Endothelial cell (in vitro differentiated cells): Measurements from ENCODE around the gene MARK2. TPM values are rescaled to one million over a fixed set of nuclear protein-coding genes. Genes with fewer than 3 reads are reported as not detected.

Experiments used
- DNase-seq: peaks from one replicate; pipeline ENCODE4 v3.0.0; 2021; ENCODE audit warnings: low spot score
- H3K27ac Mint-ChIP-seq: one replicate; pipeline ENCODE4 v1.8.0; 2021; ENCODE audit warnings: mixed read lengths, inconsistent platforms; ENCODE audit not compliant: unreplicated experiment
- H3K27me3 Mint-ChIP-seq: one replicate; pipeline ENCODE4 v1.8.0; 2021; ENCODE audit warnings: mild to moderate bottlenecking, moderate library complexity, mixed read lengths, inconsistent platforms; ENCODE audit not compliant: unreplicated experiment
- H3K36me3 Mint-ChIP-seq: one replicate; pipeline ENCODE4 v1.8.0; 2021; ENCODE audit warnings: mild to moderate bottlenecking, low read depth, mixed read lengths, inconsistent platforms; ENCODE audit not compliant: unreplicated experiment
- H3K4me1 Mint-ChIP-seq: one replicate; pipeline ENCODE4 v1.8.0; 2021; ENCODE audit warnings: mild to moderate bottlenecking, mixed read lengths, inconsistent platforms; ENCODE audit not compliant: unreplicated experiment
- H3K4me3 Mint-ChIP-seq: one replicate; pipeline ENCODE4 v1.8.0; 2021; ENCODE audit warnings: mild to moderate bottlenecking, mixed read lengths, inconsistent platforms; ENCODE audit not compliant: unreplicated experiment
- H3K9me3 Mint-ChIP-seq: one replicate; pipeline ENCODE4 v1.8.0; 2021; ENCODE audit warnings: mixed read lengths, inconsistent platforms; ENCODE audit not compliant: unreplicated experiment
- total RNA-seq: library from RNA; stranded (reverse); fragmentation: NEBNext Ultra II Directional; extraction: Animal tissue kit (Norgen Biotek cat#: 25700); gene quantifications from one replicate; pipeline ENCODE4 v1.2.1, GENCODE V29; 2021; ENCODE audit not compliant: unreplicated experiment
- TF ChIP-seq, protein P1 (sequence below): fragments of 200-600 bp; sonication (generic); IDR thresholded peaks from one replicate; pipeline ENCODE4 v1.5.0; 2021; ENCODE audit warnings: antibody characterized with exemption; ENCODE audit not compliant: unreplicated experiment

The MARK2 gene
- total RNA-seq, 1 donor from 2014 or later, result 42.6 TPM

DNA sequence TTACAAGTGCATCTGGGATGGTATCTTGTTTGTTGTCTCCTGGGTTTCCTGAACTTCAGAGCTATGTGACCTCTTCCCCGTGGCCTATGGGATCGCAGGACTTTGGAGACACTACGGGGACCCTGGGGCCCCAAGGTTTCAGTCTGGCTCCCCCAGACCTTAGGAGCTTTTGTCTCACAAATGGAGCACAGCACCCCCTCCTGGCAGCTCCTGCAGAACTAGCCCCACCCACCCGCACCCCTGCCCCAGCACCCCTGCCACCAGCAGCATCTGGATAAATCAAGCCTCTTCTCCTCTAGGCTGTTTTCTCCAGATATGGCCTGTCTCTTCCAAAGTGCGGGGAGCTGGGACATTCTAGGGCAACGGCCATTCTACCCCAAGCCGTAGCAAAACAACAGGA lies 67.7 kb downstream of the MARK2 start:
- Mint-ChIP-seq H3K27ac (no peak overlapping the region), H3K36me3 (peaks cover 25% of the 10 kb centered on the region), H3K9me3 (no peaks in the 10 kb centered on the region), H3K4me1 (peaks cover 7% of the 10 kb centered on the region), H3K27me3 (peaks cover 8% of the 10 kb centered on the region), H3K4me3 (no peak overlapping the region)
- peak; percentile 40 for DNase-seq
- TF ChIP-seq, protein P1, sequence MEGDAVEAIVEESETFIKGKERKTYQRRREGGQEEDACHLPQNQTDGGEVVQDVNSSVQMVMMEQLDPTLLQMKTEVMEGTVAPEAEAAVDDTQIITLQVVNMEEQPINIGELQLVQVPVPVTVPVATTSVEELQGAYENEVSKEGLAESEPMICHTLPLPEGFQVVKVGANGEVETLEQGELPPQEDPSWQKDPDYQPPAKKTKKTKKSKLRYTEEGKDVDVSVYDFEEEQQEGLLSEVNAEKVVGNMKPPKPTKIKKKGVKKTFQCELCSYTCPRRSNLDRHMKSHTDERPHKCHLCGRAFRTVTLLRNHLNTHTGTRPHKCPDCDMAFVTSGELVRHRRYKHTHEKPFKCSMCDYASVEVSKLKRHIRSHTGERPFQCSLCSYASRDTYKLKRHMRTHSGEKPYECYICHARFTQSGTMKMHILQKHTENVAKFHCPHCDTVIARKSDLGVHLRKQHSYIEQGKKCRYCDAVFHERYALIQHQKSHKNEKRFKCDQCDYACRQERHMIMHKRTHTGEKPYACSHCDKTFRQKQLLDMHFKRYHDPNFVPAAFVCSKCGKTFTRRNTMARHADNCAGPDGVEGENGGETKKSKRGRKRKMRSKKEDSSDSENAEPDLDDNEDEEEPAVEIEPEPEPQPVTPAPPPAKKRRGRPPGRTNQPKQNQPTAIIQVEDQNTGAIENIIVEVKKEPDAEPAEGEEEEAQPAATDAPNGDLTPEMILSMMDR, result no peak

DNA sequence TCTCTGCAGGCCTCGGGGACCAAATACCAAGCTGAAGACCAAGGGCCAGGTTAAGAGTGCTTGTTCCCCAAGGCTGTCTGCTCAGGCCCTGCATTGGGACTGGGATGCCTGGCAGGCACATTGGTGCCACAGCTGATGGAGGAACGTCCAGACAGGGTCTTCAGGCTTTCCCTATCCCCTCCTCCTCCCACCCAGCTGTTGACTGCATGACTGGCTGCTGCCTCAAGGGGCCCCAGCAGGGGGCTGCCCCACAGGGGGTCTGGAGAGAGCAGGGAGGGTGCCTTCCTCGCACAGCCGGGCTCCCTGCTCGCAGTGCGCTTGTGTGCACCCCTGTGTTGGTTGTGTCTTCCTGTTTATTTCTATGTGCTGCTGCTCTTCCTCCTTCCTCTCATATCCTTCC lies 68.2 kb downstream of the MARK2 start:
- Mint-ChIP-seq H3K4me3 (no peak overlapping the region), H3K27ac (no peak overlapping the region), H3K27me3 (peaks cover 8% of the 10 kb centered on the region), H3K9me3 (no peaks in the 10 kb centered on the region), H3K36me3 (peaks cover 21% of the 10 kb centered on the region), H3K4me1 (peaks cover 7% of the 10 kb centered on the region)
- DNase-seq, result no peak
- TF ChIP-seq, protein P1, result no peak

DNA sequence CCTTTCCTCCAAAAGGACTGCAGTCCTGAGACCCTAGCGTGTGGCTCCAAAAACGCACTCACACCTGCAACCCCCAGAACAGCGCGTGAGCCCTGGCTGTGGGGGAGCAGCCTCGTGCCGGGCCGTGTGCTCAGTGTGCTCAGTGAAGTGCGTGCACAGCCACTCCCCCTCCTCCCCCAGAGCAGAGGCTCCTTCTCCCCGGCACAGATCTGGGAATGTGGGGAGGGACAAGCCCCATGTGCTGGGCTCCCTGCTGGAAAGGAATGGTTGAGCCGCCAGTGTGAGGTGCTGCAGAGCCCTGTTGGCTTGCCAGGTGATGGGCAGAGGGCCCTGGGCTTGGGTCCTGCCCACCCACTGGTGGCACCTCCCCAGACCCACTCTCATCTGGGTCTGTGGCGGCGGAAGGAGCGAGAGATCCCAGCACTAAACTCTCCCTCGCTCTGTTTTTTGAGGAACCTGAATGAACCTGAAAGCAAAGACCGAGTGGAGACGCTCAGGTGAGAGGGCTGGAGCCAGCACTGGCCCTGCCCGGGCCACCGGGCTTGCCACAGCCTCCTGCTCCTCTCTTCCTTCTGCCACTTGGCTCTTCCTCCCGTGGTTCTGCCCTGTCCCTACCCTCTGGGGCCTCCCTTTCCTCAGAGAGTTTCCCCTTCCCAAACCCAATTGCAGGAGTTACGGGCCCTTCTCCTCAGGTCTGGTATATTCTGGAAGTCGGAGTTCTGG lies 69.1 kb downstream of the MARK2 start:
- Mint-ChIP-seq H3K27me3 (peaks cover 11% of the 10 kb centered on the region), H3K36me3 (peaks cover 19% of the 10 kb centered on the region), H3K4me1 (peaks cover 7% of the 10 kb centered on the region)

DNA sequence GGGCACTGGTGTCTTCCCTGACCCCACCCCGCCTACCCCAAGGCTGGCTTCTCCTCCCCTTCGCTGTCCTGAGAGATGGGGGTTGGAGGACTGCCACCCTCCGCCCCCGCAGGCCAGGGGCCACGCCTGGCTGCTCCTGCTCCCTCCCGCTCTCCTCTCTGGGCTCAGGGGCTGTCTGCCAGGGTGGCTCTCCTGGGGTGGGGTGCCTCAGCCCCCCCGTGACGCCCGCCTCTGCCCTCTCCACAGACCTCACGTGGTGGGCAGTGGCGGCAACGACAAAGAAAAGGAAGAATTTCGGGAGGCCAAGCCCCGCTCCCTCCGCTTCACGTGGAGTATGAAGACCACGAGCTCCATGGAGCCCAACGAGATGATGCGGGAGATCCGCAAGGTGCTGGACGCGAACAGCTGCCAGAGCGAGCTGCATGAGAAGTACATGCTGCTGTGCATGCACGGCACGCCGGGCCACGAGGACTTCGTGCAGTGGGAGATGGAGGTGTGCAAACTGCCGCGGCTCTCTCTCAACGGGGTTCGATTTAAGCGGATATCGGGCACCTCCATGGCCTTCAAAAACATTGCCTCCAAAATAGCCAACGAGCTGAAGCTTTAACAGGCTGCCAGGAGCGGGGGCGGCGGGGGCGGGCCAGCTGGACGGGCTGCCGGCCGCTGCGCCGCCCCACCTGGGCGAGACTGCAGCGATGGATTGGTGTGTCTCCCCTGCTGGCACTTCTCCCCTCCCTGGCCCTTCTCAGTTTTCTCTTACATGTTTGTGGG lies 69.9 kb downstream of the MARK2 start:
- Mint-ChIP-seq H3K27ac (peak overlapping the region; percentile 24), H3K9me3 (no peaks in the 10 kb centered on the region), H3K36me3 (peaks cover 11% of the 10 kb centered on the region), H3K27me3 (peaks cover 8% of the 10 kb centered on the region), H3K4me3 (no peak overlapping the region), H3K4me1 (peaks cover 7% of the 10 kb centered on the region)
- TF ChIP-seq, protein P1, result no peak
- no peak for DNase-seq

More for the DNA sequence above, 69.1 kb downstream of the MARK2 start:
- Mint-ChIP-seq H3K9me3 (no peaks in the 10 kb centered on the region), H3K27ac (no peak overlapping the region), H3K4me3 (no peak overlapping the region)
- TF ChIP-seq, protein P1, result no peak
- no peak for DNase-seq
